Lower leg skin (tissue), 3 donors: ENCODE measurements around the gene SMC1B.

Experiments used
- CTCF ChIP-seq, 3 donors: fragments of 450-650 bp; IDR thresholded peaks; one replicate each; pipeline ENCODE4 v1.5.1; 2016; ENCODE audit warnings: antibody characterized with exemption in 3 of 3, mild to moderate bottlenecking in 3 of 3, moderate library complexity in 2 of 3
- POLR2A ChIP-seq, 2 donors: fragments of 450-650 bp; IDR thresholded peaks; one replicate each; pipeline ENCODE4 v1.6.1; 2016 to 2017; ENCODE audit warnings: antibody characterized with exemption in 2 of 2, mild to moderate bottlenecking in 1 of 2, moderate library complexity in 1 of 2

GRCh38 chr22:45338795-45339194 is 74.6 kb downstream of the SMC1B start:
- TF ChIP-seq POLR2A (IDR thresholded peaks at IDR 0.05) (no peak), CTCF (IDR thresholded peaks at IDR 0.05) (no peak)
